ENCODE measurements around the gene ADAM15.

The ADAM15 gene

DNA sequence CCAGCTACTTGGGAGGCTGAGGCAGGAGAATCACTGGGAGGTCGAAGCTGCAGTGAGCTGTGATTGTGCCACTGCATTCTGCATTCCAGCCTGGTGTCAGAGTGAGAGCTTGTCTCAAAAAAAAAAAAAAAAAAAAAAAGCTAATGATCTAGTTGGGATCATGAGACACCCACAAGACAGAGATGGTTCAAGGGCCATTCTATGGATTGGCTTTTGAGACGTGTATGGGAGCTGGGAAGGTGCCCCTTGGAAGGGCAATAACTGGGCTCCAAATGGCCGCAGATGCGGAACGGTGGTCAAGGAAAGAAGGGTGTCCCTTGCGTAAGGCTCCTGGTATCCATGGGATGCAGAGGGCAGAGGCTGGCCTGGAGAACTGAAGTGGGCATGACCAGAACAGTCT, 6.8 kb upstream of the ADAM15 start:
- H3K27ac ChIP-seq (ENCODE audit: low read depth, low read length, severe bottlenecking) = no peak overlapping the region
- H3K4me1 ChIP-seq (ENCODE audit: control insufficient read depth, insufficient read depth, low read length, poor library complexity, severe bottlenecking) = peaks cover 26% of the 10 kb centered on the region
- WGBS, 2 experiments (ENCODE audit: insufficient coverage in 2 of 2) = 100% methylated on average over 5 to 6 of the region's 6 CpGs
- H3K9me3 ChIP-seq (ENCODE audit: control insufficient read depth, low read length) = no peaks in the 10 kb centered on the region
- H3K36me3 ChIP-seq (ENCODE audit: control insufficient read depth, insufficient read depth, low read length) = no peaks in the 10 kb centered on the region
- no peak overlapping the region for H3K4me3 ChIP-seq (ENCODE audit: extremely low read depth, insufficient read depth, low read length, poor library complexity, severe bottlenecking)

DNA sequence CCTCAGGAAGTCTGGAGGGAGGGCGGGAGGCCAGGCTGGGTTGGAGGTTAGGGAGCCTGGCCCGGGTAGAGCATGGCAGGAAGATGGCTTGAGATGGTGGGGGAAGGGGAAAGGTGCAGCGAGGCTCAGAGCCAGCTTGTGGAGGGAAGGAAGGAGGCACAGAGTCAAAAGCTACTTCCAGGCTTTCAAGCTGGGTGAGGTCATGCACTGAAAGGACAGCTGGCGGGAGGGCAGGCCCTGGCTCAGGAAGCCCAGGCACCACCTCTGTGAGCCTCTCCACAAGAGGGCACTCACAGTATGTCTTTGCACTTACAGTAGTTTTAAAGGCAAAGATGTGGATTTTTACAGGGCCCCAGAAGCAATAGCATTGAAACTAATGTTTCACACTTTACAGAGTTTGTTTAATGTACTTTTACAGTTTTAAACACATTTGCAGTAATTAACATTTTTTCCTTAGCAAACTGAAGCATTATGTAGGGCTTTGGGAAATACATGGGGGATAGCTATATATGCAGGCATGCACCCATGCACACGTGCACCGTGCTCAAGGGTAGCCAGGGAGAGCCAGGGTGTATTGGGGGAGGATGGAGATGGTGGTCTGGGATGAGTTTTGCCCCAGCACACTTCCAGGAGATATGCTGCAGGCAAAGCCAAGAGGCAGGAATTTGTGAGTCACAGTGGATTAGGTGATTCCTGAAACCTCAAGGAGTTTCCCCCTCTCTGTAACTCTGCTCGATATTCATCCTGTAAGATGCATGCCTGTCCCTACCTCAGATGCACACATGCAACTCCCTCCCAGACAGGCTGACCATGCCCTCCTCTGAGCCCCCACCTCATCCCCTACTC, 6.1 kb upstream of the ADAM15 start:
- 46 to 53% methylated on average over 6 of the region's 7 CpGs for WGBS, 2 experiments (ENCODE audit: insufficient coverage in 2 of 2)
- Histone ChIP-seq H3K36me3 (ENCODE audit: control insufficient read depth, insufficient read depth, low read length) (no peaks in the 10 kb centered on the region), H3K9me3 (ENCODE audit: control insufficient read depth, low read length) (no peaks in the 10 kb centered on the region), H3K4me3 (ENCODE audit: extremely low read depth, insufficient read depth, low read length, poor library complexity, severe bottlenecking) (no peak overlapping the region), H3K4me1 (ENCODE audit: control insufficient read depth, insufficient read depth, low read length, poor library complexity, severe bottlenecking) (peaks cover 32% of the 10 kb centered on the region), H3K27ac (ENCODE audit: low read depth, low read length, severe bottlenecking) (no peak overlapping the region)

DNA sequence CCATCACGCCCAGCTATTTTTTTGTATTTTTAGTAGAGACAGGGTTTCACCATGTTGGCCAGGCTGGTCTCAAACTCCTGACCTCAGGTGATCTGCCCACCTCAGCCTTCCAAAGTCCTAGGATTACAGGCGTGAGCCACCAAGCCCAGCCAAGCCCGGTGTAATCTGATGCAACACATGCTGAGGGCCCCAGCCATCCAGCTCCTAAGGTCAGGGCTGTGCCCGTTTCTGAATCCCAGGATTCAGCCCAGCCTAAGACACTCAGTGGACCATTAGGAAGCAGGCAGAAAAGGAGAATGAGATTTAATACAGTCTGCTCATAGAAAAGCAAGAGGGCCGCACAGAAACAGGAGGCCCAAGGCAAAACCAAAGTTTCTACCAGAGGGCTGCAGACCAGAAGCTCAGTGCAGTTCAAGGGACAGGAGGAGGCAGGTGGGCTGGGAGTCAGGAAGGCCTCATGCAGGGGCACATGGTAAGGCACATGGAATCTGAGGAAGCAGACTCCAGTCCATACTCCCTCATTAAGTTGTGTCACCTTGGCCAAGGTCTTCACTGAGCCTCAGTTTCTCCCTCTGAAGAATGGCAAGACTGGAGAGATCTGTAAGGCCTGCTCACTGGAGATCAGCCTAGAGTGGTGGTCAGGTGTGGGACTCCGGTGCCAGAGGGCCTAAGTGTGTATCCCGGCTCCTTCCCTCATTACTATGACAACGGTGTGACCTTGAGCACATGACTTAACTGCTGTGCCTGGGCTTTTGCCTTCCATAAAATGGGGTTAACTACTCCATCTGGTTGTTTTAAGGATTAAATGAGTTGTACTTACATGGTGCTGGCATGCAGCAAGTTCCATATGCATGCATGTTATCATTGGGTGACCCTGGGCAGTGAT, 2.4 kb upstream of the ADAM15 start:
- no peak overlapping the region for H3K27ac ChIP-seq (ENCODE audit: low read depth, low read length, severe bottlenecking)
- no peaks in the 10 kb centered on the region for H3K9me3 ChIP-seq (ENCODE audit: control insufficient read depth, low read length)
- H3K4me1 ChIP-seq (ENCODE audit: control insufficient read depth, insufficient read depth, low read length, poor library complexity, severe bottlenecking) = peaks cover 44% of the 10 kb centered on the region
- H3K36me3 ChIP-seq (ENCODE audit: control insufficient read depth, insufficient read depth, low read length) = no peaks in the 10 kb centered on the region
- 87 to 89% methylated on average over 6 to 7 of the region's 8 CpGs for WGBS, 2 experiments (ENCODE audit: insufficient coverage in 2 of 2)
- no peak overlapping the region for H3K4me3 ChIP-seq (ENCODE audit: extremely low read depth, insufficient read depth, low read length, poor library complexity, severe bottlenecking)

DNA sequence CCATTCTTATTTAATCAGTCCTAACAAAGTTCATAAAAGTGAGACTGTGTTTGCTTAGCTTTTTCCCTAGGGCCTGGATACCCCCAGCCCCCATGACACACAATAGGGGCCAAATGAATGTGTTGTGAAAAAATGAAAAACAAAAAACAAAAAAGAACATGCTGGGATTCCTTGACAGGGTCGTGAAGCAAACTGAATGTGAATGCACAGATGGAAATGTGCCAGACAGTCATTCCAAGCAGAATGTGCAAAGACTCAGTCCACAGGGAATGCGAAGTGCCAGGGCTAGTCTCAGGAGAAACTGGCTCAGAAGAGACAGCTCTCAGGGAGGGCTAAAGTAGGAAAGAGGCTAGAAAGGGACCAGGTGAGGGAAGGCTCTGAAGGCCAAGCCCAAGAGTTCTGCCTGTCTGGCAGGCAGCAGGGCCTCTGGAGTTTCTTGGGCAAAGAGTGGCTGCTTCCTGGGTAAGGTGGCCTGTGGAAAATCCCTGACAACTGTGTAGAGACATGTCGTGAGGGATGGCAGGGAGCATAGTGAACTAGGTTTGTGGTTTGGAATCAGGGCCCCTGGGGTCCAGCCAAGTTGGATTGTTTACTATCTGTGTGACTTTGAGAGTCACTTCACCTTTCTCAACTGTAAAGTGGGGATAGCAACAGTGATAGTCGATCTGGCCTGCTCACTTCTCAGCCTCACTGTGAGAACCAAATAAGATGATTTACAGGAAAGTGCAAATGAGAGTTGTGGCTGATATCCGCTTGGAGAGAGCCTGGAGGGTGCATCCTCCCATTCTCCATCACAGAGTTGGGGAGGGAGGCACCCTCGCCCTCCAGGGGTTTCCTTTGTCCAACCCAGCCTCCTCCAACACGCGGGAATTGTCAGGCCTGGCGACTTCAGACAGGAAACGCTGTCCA, 1.2 kb upstream of the ADAM15 start:
- Histone ChIP-seq H3K4me1 (ENCODE audit: control insufficient read depth, insufficient read depth, low read length, poor library complexity, severe bottlenecking) (peaks cover 41% of the 10 kb centered on the region), H3K4me3 (ENCODE audit: extremely low read depth, insufficient read depth, low read length, poor library complexity, severe bottlenecking) (peak overlapping the region; percentile 61), H3K27ac (ENCODE audit: low read depth, low read length, severe bottlenecking) (peak overlapping the region; percentile 86), H3K36me3 (ENCODE audit: control insufficient read depth, insufficient read depth, low read length) (no peaks in the 10 kb centered on the region), H3K9me3 (ENCODE audit: control insufficient read depth, low read length) (no peaks in the 10 kb centered on the region)
- 36 to 41% methylated on average over 8 of the region's 10 CpGs for WGBS, 2 experiments (ENCODE audit: insufficient coverage in 2 of 2)

DNA sequence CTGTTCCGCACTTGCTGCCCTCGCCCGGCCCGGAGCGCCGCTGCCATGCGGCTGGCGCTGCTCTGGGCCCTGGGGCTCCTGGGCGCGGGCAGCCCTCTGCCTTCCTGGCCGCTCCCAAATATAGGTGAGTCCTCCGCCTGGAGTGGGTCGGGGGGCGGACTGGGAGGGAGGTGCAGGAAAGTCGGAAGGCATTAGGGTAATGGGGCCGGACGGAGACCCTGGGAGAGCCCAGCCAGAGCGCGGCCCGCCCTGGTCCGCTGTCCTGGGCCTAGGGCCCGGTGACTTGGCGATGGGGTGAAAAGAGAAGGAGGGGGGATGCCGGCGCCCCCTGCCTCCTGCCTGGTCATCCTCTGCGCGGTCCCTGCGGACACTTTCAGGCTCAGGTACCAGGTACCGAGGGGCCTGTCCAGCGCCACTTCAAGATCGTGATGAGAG, 243 bp downstream of the ADAM15 start:
- Histone ChIP-seq H3K4me3 (ENCODE audit: extremely low read depth, insufficient read depth, low read length, poor library complexity, severe bottlenecking) (peak overlapping the region; percentile 61), H3K9me3 (ENCODE audit: control insufficient read depth, low read length) (no peaks in the 10 kb centered on the region), H3K27ac (ENCODE audit: low read depth, low read length, severe bottlenecking) (no peak overlapping the region), H3K36me3 (ENCODE audit: control insufficient read depth, insufficient read depth, low read length) (peaks cover 9% of the 10 kb centered on the region), H3K4me1 (ENCODE audit: control insufficient read depth, insufficient read depth, low read length, poor library complexity, severe bottlenecking) (peaks cover 27% of the 10 kb centered on the region)
- 0 to 1% methylated on average over 24 to 29 of the region's 31 CpGs for WGBS, 2 experiments (ENCODE audit: insufficient coverage in 2 of 2)

DNA sequence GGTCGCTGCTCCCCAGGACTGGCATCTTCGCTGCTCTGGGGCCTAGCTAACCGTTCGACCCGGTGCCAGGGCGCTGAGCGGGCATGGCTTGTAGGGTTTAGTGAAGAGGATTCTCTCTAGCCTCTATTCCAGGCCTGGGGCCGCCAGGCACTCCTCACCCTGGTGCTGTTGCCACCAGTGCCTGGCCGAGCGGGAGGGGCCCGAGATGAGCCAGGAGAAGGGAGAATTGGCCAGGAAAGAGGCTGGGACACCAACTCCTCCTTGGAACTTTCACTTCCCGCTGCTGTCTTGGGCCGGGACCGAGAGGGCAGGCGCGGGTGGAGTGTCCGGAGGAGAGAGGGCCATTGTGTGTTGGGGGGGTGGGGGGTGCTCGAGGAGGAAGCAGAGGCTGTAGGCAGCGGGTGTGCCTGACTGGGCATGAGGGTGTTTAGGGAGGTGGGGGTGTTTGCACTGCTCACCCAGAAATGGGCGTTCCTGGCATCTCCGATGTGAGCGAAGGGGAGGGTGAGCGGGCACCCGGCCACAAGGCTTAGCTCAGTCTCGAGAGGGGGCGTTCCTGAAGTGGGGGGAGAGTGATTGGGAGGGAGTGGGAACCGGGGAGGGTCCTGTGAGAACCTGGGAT, 772 bp downstream of the ADAM15 start:
- H3K4me3 ChIP-seq (ENCODE audit: extremely low read depth, insufficient read depth, low read length, poor library complexity, severe bottlenecking) = peak overlapping the region; percentile 61
- no peaks in the 10 kb centered on the region for H3K9me3 ChIP-seq (ENCODE audit: control insufficient read depth, low read length)
- WGBS, 2 experiments (ENCODE audit: insufficient coverage in 2 of 2) = 5 to 8% methylated on average over 20 to 22 of the region's 27 CpGs
- peaks cover 10% of the 10 kb centered on the region for H3K36me3 ChIP-seq (ENCODE audit: control insufficient read depth, insufficient read depth, low read length)
- H3K4me1 ChIP-seq (ENCODE audit: control insufficient read depth, insufficient read depth, low read length, poor library complexity, severe bottlenecking) = peaks cover 24% of the 10 kb centered on the region
- no peak overlapping the region for H3K27ac ChIP-seq (ENCODE audit: low read depth, low read length, severe bottlenecking)

DNA sequence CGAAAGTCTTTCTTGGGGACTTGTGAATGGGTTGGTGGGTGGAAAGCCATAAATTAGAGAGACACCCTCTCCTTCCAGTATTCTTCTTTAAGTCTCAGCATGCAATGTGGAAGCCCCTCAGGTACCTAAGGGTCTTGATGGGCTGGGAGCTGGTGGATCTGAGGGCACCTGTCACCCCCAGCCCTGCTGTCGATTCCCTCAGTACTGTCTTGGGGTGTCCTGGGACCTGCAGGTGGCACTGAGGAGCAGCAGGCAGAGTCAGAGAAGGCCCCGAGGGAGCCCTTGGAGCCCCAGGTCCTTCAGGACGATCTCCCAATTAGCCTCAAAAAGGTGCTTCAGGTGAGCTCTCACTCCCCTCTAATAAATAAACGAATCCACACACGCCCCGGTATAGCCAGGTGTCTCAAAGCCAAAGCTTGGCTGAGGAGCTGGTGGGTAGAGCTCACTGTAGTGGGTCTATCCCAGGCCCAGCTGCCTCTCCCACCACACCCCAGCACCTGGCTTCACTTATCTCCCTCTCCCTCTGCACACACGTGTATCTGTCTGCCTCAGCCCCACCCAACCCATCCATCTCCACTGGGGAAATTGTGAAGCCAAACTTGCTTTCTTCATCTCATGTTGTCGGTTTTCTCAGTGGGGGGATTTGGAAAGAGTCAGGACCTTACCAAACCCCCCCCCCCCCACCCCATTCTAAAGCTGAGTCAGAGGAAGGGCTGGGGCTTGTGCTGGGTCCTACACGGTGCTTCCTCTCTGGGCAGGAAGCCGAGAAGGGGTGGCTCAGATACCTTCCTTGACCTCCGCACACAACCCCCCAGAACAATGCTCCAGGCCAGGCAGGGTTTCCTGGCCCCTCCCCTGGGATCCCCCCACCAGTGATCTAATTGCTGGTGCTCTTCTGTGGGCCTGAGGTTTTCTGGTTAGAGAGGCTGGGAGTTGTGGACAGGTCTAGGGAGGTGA, 1.6 kb downstream of the ADAM15 start:
- H3K27ac ChIP-seq (ENCODE audit: low read depth, low read length, severe bottlenecking) = no peak overlapping the region
- peaks cover 18% of the 10 kb centered on the region for H3K4me1 ChIP-seq (ENCODE audit: control insufficient read depth, insufficient read depth, low read length, poor library complexity, severe bottlenecking)
- H3K4me3 ChIP-seq (ENCODE audit: extremely low read depth, insufficient read depth, low read length, poor library complexity, severe bottlenecking) = peak overlapping the region; percentile 61
- WGBS, 2 experiments (ENCODE audit: insufficient coverage in 2 of 2) = 69 to 74% methylated on average over 7 to 9 of the region's 12 CpGs
- no peaks in the 10 kb centered on the region for H3K9me3 ChIP-seq (ENCODE audit: control insufficient read depth, low read length)
- peaks cover 18% of the 10 kb centered on the region for H3K36me3 ChIP-seq (ENCODE audit: control insufficient read depth, insufficient read depth, low read length)

DNA sequence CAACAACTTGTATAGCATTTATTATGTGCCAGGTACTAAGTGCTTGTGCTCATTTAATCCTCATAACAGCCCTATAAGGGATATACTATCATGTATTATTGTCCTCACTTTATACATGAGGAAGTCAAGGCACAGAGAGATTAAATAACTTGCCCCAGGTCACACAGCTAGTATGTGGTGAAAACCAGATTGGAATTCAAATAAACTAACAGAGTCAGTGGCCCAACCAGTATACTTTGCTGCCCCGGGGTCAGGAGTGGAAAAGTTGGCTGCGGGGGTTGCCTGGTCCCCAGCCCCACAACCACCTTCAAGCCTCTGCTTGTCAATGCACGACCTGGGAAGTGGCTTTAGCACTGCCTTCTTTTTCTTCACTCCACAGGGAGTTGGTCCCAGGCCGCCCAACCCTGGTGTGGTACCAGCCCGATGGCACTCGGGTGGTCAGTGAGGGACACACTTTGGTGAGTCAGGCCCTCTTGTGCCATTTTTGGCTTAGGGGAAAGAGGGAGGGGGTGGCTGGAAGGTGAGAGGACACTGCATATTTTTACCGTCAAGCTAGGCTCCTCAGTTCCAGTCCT, 2.5 kb downstream of the ADAM15 start:
- 84 to 90% methylated on average over 4 to 7 of the region's 7 CpGs for WGBS, 2 experiments (ENCODE audit: insufficient coverage in 2 of 2)
- H3K4me1 ChIP-seq (ENCODE audit: control insufficient read depth, insufficient read depth, low read length, poor library complexity, severe bottlenecking) = peaks cover 18% of the 10 kb centered on the region
- H3K36me3 ChIP-seq (ENCODE audit: control insufficient read depth, insufficient read depth, low read length) = peaks cover 26% of the 10 kb centered on the region
- no peak overlapping the region for H3K27ac ChIP-seq (ENCODE audit: low read depth, low read length, severe bottlenecking)
- no peaks in the 10 kb centered on the region for H3K9me3 ChIP-seq (ENCODE audit: control insufficient read depth, low read length)
- no peak overlapping the region for H3K4me3 ChIP-seq (ENCODE audit: extremely low read depth, insufficient read depth, low read length, poor library complexity, severe bottlenecking)

DNA sequence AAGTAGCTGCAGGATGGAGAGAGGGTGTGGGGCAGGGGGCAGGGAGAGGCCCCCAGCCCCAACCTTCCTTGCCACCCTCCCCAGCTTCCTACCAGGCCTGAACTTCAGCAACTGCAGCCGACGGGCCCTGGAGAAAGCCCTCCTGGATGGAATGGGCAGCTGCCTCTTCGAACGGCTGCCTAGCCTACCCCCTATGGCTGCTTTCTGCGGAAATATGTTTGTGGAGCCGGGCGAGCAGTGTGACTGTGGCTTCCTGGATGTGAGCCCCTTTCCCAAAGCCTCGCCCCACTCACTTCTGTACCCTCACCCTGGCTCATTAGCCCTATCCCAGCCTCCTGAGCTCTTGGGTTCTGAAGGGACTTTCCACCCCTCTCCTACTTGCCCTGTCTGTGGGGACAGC, 6.0 kb downstream of the ADAM15 start:
- H3K9me3 ChIP-seq (ENCODE audit: control insufficient read depth, low read length) = no peaks in the 10 kb centered on the region
- no peak overlapping the region for H3K4me3 ChIP-seq (ENCODE audit: extremely low read depth, insufficient read depth, low read length, poor library complexity, severe bottlenecking)
- H3K27ac ChIP-seq (ENCODE audit: low read depth, low read length, severe bottlenecking) = no peak overlapping the region
- 96% methylated on average over 7 to 8 of the region's 8 CpGs for WGBS, 2 experiments (ENCODE audit: insufficient coverage in 2 of 2)
- H3K4me1 ChIP-seq (ENCODE audit: control insufficient read depth, insufficient read depth, low read length, poor library complexity, severe bottlenecking) = peaks cover 9% of the 10 kb centered on the region
- H3K36me3 ChIP-seq (ENCODE audit: control insufficient read depth, insufficient read depth, low read length) = peaks cover 33% of the 10 kb centered on the region
